ENCODE data around the gene PLA2G4E. TPM values are rescaled to one million over a fixed set of nuclear protein-coding genes. Genes with fewer than 3 reads are reported as not detected.

Gene PLA2G4E
- total and polyA plus RNA-seq, 9 of the 15 experiments (the other 6 are each of a cell fraction or from before 2014, with no cell fraction given) = 0.03 TPM; not detected in 8

DNA sequence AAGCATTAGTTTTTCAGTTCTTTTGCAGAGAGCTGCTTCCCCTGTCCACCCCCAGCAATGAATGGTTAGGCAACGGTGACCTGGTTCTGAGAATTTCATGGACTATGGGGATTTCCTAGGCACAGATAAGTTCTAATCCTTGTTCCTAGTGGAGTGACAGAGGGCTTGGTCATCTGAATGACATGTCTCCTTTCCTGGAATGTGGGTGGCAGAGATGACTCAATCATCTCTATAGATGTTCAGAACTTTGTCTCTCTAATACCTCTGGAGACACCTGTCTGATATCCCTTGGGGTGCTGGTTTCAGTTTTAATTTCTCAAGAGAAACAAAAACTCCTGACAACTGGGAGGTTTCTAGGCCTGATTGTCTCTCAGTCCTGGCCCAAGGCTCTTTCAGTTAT, 10.4 kb downstream of the PLA2G4E start (continued):
- TF ChIP-seq, protein P1, sequence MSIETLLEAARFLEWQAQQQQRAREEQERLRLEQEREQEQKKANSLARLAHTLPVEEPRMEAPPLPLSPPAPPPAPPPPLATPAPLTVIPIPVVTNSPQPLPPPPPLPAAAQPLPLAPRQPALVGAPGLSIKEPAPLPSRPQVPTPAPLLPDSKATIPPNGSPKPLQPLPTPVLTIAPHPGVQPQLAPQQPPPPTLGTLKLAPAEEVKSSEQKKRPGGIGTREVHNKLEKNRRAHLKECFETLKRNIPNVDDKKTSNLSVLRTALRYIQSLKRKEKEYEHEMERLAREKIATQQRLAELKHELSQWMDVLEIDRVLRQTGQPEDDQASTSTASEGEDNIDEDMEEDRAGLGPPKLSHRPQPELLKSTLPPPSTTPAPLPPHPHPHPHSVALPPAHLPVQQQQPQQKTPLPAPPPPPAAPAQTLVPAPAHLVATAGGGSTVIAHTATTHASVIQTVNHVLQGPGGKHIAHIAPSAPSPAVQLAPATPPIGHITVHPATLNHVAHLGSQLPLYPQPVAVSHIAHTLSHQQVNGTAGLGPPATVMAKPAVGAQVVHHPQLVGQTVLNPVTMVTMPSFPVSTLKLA (conservative IDR thresholded peaks at IDR 0.05) = no peak
- TF ChIP-seq, protein P2, sequence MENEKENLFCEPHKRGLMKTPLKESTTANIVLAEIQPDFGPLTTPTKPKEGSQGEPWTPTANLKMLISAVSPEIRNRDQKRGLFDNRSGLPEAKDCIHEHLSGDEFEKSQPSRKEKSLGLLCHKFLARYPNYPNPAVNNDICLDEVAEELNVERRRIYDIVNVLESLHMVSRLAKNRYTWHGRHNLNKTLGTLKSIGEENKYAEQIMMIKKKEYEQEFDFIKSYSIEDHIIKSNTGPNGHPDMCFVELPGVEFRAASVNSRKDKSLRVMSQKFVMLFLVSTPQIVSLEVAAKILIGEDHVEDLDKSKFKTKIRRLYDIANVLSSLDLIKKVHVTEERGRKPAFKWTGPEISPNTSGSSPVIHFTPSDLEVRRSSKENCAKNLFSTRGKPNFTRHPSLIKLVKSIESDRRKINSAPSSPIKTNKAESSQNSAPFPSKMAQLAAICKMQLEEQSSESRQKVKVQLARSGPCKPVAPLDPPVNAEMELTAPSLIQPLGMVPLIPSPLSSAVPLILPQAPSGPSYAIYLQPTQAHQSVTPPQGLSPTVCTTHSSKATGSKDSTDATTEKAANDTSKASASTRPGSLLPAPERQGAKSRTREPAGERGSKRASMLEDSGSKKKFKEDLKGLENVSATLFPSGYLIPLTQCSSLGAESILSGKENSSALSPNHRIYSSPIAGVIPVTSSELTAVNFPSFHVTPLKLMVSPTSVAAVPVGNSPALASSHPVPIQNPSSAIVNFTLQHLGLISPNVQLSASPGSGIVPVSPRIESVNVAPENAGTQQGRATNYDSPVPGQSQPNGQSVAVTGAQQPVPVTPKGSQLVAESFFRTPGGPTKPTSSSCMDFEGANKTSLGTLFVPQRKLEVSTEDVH (IDR thresholded peaks at IDR 0.05; ENCODE audit: low read depth, partially characterized antibody) = no peak
- TF ChIP-seq ZNF239 (CRISPR knock-in tag; IDR thresholded peaks at IDR 0.05) (no peak), ZNF3 (CRISPR knock-in tag; IDR thresholded peaks at IDR 0.05) (no peak), NFRKB (IDR thresholded peaks at IDR 0.05; ENCODE audit: low read depth) (no peak)
- TF ChIP-seq, protein P3, sequence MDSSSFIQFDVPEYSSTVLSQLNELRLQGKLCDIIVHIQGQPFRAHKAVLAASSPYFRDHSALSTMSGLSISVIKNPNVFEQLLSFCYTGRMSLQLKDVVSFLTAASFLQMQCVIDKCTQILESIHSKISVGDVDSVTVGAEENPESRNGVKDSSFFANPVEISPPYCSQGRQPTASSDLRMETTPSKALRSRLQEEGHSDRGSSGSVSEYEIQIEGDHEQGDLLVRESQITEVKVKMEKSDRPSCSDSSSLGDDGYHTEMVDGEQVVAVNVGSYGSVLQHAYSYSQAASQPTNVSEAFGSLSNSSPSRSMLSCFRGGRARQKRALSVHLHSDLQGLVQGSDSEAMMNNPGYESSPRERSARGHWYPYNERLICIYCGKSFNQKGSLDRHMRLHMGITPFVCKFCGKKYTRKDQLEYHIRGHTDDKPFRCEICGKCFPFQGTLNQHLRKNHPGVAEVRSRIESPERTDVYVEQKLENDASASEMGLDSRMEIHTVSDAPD (CRISPR knock-in tag; IDR thresholded peaks at IDR 0.05) = no peak
